Karpas-422 (cell line): ENCODE data around the gene FAR2. TPM values are rescaled to one million over a fixed set of nuclear protein-coding genes. Genes with fewer than 3 reads are reported as not detected.
"Not testable (repeated sequence)": the region's sequence is repeated elsewhere in the genome, so short reads cannot be mapped to it uniquely, and the experiment has no call there.

Experiments used
- DNase-seq: peaks from one replicate; pipeline ENCODE4 v3.0.0-alpha.2; 2015
- H2AFZ ChIP-seq: fragments of 200-600 bp; sonication (generic); 2 replicates; pipeline ENCODE4 v1.6.1; 2014; ENCODE audit warnings: antibody characterized with exemption, low read length, mixed read lengths
- H3K27ac ChIP-seq: fragments of 200-600 bp; sonication (generic); 2 replicates; pipeline ENCODE4 v1.5.1; 2014; ENCODE audit warnings: mild to moderate bottlenecking, low read length, moderate library complexity
- H3K27me3 ChIP-seq: fragments of 200-600 bp; sonication (generic); 2 replicates; pipeline ENCODE4 v1.6.1; 2014; ENCODE audit warnings: low read length, mixed read lengths
- H3K36me3 ChIP-seq: fragments of 200-600 bp; sonication (generic); 2 replicates; pipeline ENCODE4 v1.6.1; 2014; ENCODE audit warnings: low read length, mixed read lengths; ENCODE audit not compliant: insufficient read depth
- H3K4me1 ChIP-seq: fragments of 200-600 bp; sonication (generic); 2 replicates; pipeline ENCODE4 v1.6.1; 2014; ENCODE audit warnings: mild to moderate bottlenecking, low read length, mixed read lengths
- H3K4me2 ChIP-seq: fragments of 200-600 bp; sonication (generic); 2 replicates; pipeline ENCODE4 v1.6.1; 2014; ENCODE audit warnings: low read length, low read depth, mild to moderate bottlenecking; ENCODE audit not compliant: poor library complexity, severe bottlenecking
- H3K4me3 ChIP-seq: fragments of 200-600 bp; sonication (generic); 2 replicates; pipeline ENCODE4 v1.5.1; 2014; ENCODE audit warnings: mild to moderate bottlenecking, antibody characterized with exemption, low read length, mixed read lengths
- H3K79me2 ChIP-seq: fragments of 200-600 bp; sonication (generic); 2 replicates; pipeline ENCODE4 v1.6.1; 2014; ENCODE audit warnings: mild to moderate bottlenecking, low read length, mixed read lengths
- H3K9ac ChIP-seq: fragments of 200-600 bp; sonication (generic); 2 replicates; pipeline ENCODE4 v1.6.0; 2014; ENCODE audit warnings: low read length
- H3K9me2 ChIP-seq: fragments of 200-600 bp; sonication (generic), shearing (Covaris generic); replicated peaks from 2 replicates; pipeline ENCODE4 v1.6.0; 2014; ENCODE audit warnings: mild to moderate bottlenecking, low read length, moderate library complexity; ENCODE audit not compliant: insufficient read depth
- H3K9me3 ChIP-seq: fragments of 300-700, 200-600 bp; sonication (generic); 2 replicates; pipeline ENCODE4 v1.6.1; 2014; ENCODE audit warnings: low read length, mixed read lengths
- H4K20me1 ChIP-seq: fragments of 200-600 bp; sonication (generic); 2 replicates; pipeline ENCODE4 v1.6.1; 2014; ENCODE audit warnings: mild to moderate bottlenecking, antibody characterized with exemption, low read length, low read depth; ENCODE audit not compliant: insufficient read depth
- total RNA-seq: library from RNA; depleted of rRNA; stranded (reverse); fragments of >200 nt; shearing (Covaris generic); gene quantifications from 2 replicates; pipeline ENCODE4 v1.2.3, GENCODE V29; 2014; ENCODE audit warnings: low replicate concordance

The FAR2 gene
- total RNA-seq, 1 experiment from 2014 or later = not detected

DNA sequence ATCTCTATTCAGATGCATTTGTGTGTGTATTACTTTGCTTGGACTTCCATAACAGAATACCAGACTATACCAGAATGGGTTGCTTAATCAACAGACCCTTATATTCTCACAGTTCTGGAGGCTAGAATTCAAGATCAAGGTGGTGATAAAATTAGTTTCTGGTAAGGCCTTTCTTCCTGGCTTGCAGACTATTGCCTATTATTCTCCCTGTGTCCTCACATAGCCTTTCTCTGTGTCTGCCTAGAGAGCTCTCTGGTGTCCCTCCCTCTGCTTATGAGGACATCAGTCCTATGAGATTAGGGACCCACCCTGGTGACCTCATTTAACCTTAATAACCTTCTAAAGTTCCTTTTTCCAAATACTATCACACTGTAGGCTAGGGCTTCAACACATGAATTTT, 106.0 kb downstream of the FAR2 start:
- Histone ChIP-seq H3K4me1 (no peaks in the 10 kb centered on the region), H3K27me3 (no peaks in the 10 kb centered on the region), H3K4me3 (no peak overlapping the region), H3K79me2 (no peaks in the 10 kb centered on the region), H4K20me1 (no peaks in the 10 kb centered on the region), H3K36me3 (no peaks in the 10 kb centered on the region), H3K4me2 (no peak overlapping the region), H3K9me2 (no peaks in the 10 kb centered on the region), H3K27ac (no peak overlapping the region), H3K9ac (no peak overlapping the region), H2AFZ (no peak overlapping the region), H3K9me3 (no peaks in the 10 kb centered on the region)
- no peak for DNase-seq

DNA sequence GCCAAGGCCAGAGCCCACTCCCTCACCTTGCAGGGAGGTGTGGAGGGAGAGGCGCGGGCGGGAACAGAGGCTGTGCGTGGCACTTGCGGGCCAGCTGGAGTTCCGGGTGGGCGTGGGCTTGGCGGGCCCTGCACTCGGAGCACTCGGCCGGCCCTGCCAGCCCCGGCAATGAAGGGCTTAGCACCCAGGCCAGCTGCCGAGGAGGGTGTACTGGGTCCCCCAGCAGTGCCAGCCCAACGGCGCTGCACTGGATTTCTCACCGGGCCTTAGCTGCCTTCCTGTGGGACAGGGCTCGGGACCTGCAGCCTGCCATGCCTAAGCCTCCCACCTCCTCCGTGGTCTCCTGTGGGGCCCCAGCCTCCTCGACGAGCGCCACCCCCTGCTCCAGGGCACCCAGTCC, 107.5 kb downstream of the FAR2 start:
- Histone ChIP-seq H3K4me3 (no peak overlapping the region), H3K4me2 (no peak overlapping the region), H3K9ac (no peak overlapping the region), H4K20me1 (no peaks in the 10 kb centered on the region), H3K36me3 (no peaks in the 10 kb centered on the region), H3K9me2 (no peaks in the 10 kb centered on the region), H3K27me3 (no peaks in the 10 kb centered on the region), H3K27ac (no peak overlapping the region), H3K4me1 (no peaks in the 10 kb centered on the region), H3K9me3 (no peaks in the 10 kb centered on the region), H3K79me2 (no peaks in the 10 kb centered on the region), H2AFZ (no peak overlapping the region)
- no peak for DNase-seq

DNA sequence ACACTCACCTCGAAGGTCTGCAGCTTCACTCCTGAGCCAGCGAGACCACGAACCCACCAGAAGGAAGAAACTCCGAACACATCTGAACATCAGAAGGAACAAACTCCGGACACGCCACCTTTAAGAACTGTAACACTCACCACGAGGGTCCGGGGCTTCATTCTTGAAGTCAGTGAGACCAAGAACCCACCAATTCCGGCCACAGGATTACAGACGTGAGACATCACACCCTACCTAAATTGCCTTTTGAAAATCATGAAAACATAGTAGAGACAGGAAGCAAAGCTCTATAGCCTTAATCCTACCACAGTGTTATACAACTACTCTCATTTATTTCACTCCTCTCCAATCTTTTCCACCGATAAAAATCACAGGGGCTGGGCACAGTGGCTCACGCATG, 108.6 kb downstream of the FAR2 start:
- H3K4me3 ChIP-seq, H4K20me1 ChIP-seq, H3K4me1 ChIP-seq, H3K27me3 ChIP-seq, DNase-seq, H3K9me3 ChIP-seq, H2AFZ ChIP-seq, H3K36me3 ChIP-seq, H3K9ac ChIP-seq, H3K79me2 ChIP-seq, H3K9me2 ChIP-seq, H3K4me2 ChIP-seq, H3K27ac ChIP-seq: not testable (repeated sequence)

DNA sequence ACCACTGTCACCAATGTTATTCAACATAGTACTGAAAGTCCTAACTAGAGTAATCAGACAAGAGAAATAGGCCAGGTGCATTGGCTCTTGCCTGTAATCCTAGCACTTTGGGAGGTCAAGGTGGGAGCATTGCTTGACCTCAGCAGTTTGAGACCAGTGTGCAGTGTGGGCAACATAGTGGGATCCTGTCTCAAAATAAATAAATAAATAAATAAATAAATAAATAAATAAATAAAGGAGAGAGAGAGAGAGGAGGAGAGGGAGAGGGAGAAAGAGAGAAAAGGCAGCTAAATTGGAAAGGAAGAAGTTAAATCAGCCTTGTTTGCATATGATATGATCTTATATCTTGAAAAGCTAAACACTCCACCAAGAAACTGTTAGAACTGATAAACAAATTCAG, 115.3 kb downstream of the FAR2 start:
- H3K4me2 ChIP-seq = no peak overlapping the region
- H3K79me2 ChIP-seq = no peaks in the 10 kb centered on the region
- no peaks in the 10 kb centered on the region for H4K20me1 ChIP-seq
- no peaks in the 10 kb centered on the region for H3K36me3 ChIP-seq
- H3K4me1 ChIP-seq = no peaks in the 10 kb centered on the region
- H3K27ac ChIP-seq = no peak overlapping the region
- no peaks in the 10 kb centered on the region for H3K9me3 ChIP-seq
- H3K27me3 ChIP-seq = no peaks in the 10 kb centered on the region
- H3K4me3 ChIP-seq = no peak overlapping the region
- H3K9ac ChIP-seq = no peak overlapping the region
- H3K9me2 ChIP-seq = no peaks in the 10 kb centered on the region
- no peak overlapping the region for H2AFZ ChIP-seq
- no peak for DNase-seq

DNA sequence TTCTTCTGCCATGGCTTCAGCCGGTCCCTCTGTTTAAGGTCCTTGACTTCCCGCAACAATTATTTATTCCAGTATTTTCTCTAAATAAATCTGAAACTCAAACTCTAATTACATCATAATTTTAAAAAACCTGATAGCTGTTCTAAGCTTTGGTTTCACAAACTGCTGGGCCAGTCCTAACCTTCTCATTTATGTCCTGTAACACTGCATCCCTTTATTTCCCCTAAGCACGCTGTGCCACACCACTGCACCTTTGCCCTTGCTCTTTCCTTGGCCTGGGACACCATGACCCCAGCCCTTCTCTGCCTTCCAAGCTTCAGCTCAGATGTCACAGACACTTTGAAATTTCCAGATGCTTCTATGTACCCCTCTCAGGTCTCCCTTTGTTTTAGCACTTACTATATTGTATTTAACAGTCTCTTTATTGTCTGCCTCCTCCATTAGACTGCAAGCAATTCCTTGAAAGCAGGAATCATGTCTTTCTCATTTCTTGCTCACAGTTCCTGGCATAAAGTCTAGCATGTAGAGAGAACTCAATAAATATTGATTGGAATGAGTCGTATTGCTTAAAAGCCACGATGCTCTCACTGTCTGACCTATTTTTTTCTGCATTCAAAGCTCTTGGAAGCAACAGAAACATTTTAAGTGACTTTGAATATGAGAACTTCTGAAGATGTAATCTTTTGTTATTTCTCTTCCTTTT, 120.8 kb downstream of the FAR2 start:
- H3K9me3 ChIP-seq = no peaks in the 10 kb centered on the region
- no peaks in the 10 kb centered on the region for H3K27me3 ChIP-seq
- no peak overlapping the region for H3K4me3 ChIP-seq
- H3K4me2 ChIP-seq = no peak overlapping the region
- no peak for DNase-seq
- H3K4me1 ChIP-seq = no peaks in the 10 kb centered on the region
- no peaks in the 10 kb centered on the region for H3K79me2 ChIP-seq
- H3K9ac ChIP-seq = no peak overlapping the region
- H3K9me2 ChIP-seq = no peaks in the 10 kb centered on the region
- H3K27ac ChIP-seq = no peak overlapping the region
- H3K36me3 ChIP-seq = no peaks in the 10 kb centered on the region
- H4K20me1 ChIP-seq = no peaks in the 10 kb centered on the region
- no peak overlapping the region for H2AFZ ChIP-seq

DNA sequence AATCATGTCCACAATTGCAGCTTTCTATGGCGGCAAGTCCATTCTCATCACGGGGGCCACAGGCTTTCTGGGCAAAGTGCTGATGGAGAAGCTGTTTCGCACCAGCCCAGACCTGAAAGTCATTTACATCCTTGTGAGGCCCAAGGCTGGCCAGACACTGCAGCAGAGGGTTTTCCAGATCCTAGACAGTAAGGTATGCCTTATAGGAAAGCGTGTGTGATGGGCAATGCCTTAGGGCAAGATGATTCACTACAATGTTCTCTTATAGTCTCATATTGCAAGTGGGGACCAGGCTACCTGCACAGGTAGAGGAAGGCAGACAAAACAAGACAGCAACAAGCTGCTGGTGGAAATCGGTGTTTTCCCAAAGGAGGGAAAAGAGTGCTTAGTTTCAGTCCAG, 121.4 kb downstream of the FAR2 start:
- H3K27ac ChIP-seq = no peak overlapping the region
- H3K4me1 ChIP-seq = no peaks in the 10 kb centered on the region
- no peaks in the 10 kb centered on the region for H3K27me3 ChIP-seq
- no peaks in the 10 kb centered on the region for H3K36me3 ChIP-seq
- H4K20me1 ChIP-seq = no peaks in the 10 kb centered on the region
- H3K4me3 ChIP-seq = no peak overlapping the region
- no peak overlapping the region for H3K4me2 ChIP-seq
- no peaks in the 10 kb centered on the region for H3K79me2 ChIP-seq
- no peak overlapping the region for H2AFZ ChIP-seq
- H3K9me3 ChIP-seq = no peaks in the 10 kb centered on the region
- H3K9ac ChIP-seq = no peak overlapping the region
- no peak for DNase-seq
- no peaks in the 10 kb centered on the region for H3K9me2 ChIP-seq

DNA sequence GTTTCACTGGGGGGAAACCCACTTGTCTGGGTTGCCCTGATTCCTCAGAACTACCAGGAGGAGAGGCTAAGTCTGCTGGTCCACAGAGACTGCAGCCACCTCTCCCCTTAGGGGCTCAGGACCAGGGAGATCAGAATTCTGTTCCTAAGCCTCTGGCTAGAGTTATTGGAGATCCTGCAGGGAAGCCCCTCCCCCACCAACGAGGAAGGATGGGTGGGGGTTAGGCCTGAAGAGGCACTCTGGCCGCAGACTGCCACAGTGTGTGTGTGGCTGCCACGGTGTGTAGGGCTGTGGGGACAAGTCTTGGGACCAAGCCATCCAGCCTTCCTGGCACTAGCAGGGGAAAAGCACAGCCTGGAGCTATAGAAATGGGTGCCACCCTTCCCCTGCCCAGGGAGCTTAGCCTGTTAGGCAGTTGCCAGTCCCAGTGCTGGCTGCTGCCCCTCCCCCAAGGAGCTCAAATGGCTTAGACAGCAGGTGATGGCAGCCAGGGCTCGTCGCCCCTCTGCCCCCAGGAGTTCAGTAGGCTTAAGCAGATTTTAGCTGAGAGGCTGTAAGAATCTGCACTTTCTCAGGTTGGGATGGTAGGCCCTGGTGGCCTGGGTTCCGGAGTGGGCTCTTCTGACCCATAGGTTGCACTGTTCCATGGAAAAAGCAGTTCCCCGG, 124.2 kb downstream of the FAR2 start:
- Histone ChIP-seq H3K4me1 (no peaks in the 10 kb centered on the region), H3K4me2 (no peak overlapping the region), H3K9me3 (no peaks in the 10 kb centered on the region), H2AFZ (no peak overlapping the region), H3K4me3 (no peak overlapping the region), H3K27ac (no peak overlapping the region), H3K9me2 (no peaks in the 10 kb centered on the region), H3K79me2 (no peaks in the 10 kb centered on the region), H3K36me3 (no peaks in the 10 kb centered on the region), H3K27me3 (no peaks in the 10 kb centered on the region), H4K20me1 (no peaks in the 10 kb centered on the region), H3K9ac (no peak overlapping the region)
- DNase-seq = no peak

DNA sequence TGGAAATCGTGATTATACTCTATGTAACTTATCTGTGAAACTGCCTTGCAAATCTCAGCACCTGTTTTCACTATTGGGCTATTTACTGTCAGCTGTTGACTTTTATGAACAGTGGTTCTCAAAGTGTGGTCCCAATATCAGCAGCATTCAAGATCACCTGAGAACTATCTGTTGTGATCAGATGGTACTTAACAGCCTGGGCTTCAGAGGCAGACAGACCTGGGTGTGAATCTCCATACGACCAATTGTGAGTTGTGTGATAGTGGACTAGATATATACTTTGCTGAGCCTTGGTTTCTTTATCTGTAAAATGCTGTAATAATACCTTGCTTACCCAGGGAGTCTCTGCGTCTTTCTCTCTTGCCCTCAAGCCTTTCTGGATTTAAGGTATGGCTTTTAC, 126.8 kb downstream of the FAR2 start:
- H3K9ac ChIP-seq = no peak overlapping the region
- no peaks in the 10 kb centered on the region for H3K4me1 ChIP-seq
- no peaks in the 10 kb centered on the region for H4K20me1 ChIP-seq
- no peaks in the 10 kb centered on the region for H3K27me3 ChIP-seq
- H3K27ac ChIP-seq = no peak overlapping the region
- H3K9me2 ChIP-seq = no peaks in the 10 kb centered on the region
- H3K9me3 ChIP-seq = no peaks in the 10 kb centered on the region
- no peaks in the 10 kb centered on the region for H3K79me2 ChIP-seq
- H3K4me2 ChIP-seq = no peak overlapping the region
- no peaks in the 10 kb centered on the region for H3K36me3 ChIP-seq
- no peak overlapping the region for H3K4me3 ChIP-seq
- no peak overlapping the region for H2AFZ ChIP-seq
- no peak for DNase-seq
